ENCODE data around the gene CABP2. TPM values are rescaled to one million over a fixed set of nuclear protein-coding genes. Genes with fewer than 3 reads are reported as not detected.
"Not testable (repeated sequence)": the region's sequence is repeated elsewhere in the genome, so short reads cannot be mapped to it uniquely, and the experiment has no call there.

Gene CABP2
- total RNA-seq, 1 donor from 2014 or later, result not detected

- Mint-ChIP-seq H3K4me3 (no peak overlapping the region), H3K27me3 (ENCODE audit: insufficient read depth) (peaks cover 14% of the 10 kb centered on the region), H3K27ac (no peak overlapping the region), H3K9me3 (peaks cover 5% of the 10 kb centered on the region), H3K36me3 (ENCODE audit: low read depth) (no peaks in the 10 kb centered on the region), H3K4me1 (ENCODE audit: low read depth) (no peaks in the 10 kb centered on the region)
- intact Hi-C loops (cut with micrococcal nuclease), result no loop called here
- DNase-seq (ENCODE audit: low spot score), result no peak
Measured at GRCh38 chr11:67548555-67549110, 25.4 kb upstream of the CABP2 start.

GRCh38 chr11:67548112-67548511 is 24.9 kb upstream of the CABP2 start:
- peaks cover 14% of the 10 kb centered on the region for H3K27me3 Mint-ChIP-seq (ENCODE audit: insufficient read depth)
- H3K27ac Mint-ChIP-seq; H3K4me1 Mint-ChIP-seq (ENCODE audit: low read depth); intact Hi-C loops (cut with micrococcal nuclease); DNase-seq (ENCODE audit: low spot score); H3K36me3 Mint-ChIP-seq (ENCODE audit: low read depth); H3K4me3 Mint-ChIP-seq; H3K9me3 Mint-ChIP-seq: not testable (repeated sequence)

DNA sequence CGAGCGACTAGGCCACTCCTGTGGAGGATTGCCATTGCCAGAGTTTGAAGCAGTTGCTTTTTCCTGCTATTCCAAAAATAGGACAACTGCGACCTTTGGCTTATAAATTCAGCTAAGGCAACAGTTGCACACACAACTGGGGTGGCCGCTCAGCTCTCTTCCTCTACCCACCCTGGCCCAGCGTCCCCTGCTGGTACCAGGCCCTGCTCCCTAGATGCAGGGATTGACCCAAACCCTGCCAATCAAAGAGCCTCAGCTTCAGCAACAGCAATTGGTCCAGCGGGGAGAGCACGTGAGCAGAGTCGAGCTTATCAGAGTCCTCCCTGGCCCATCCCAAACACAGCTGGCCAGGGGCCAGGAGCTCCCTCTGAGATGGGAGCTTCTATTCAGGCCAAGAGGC is 22.0 kb upstream of the CABP2 start:
- Mint-ChIP-seq H3K4me3 (no peak overlapping the region), H3K4me1 (ENCODE audit: low read depth) (no peaks in the 10 kb centered on the region), H3K9me3 (no peaks in the 10 kb centered on the region), H3K27me3 (ENCODE audit: insufficient read depth) (peaks cover 7% of the 10 kb centered on the region), H3K27ac (no peak overlapping the region), H3K36me3 (ENCODE audit: low read depth) (no peaks in the 10 kb centered on the region)
- no peak for DNase-seq (ENCODE audit: low spot score)
- intact Hi-C loops (cut with micrococcal nuclease), result no loop called here

GRCh38 chr11:67544616-67545242 is 21.5 kb upstream of the CABP2 start:
- intact Hi-C loops (cut with micrococcal nuclease), result no loop called here
- DNase-seq (ENCODE audit: low spot score), result no peak
- Mint-ChIP-seq H3K27me3 (ENCODE audit: insufficient read depth) (peaks cover 3% of the 10 kb centered on the region), H3K36me3 (ENCODE audit: low read depth) (no peaks in the 10 kb centered on the region), H3K9me3 (no peaks in the 10 kb centered on the region), H3K27ac (no peak overlapping the region), H3K4me1 (ENCODE audit: low read depth) (no peaks in the 10 kb centered on the region), H3K4me3 (no peak overlapping the region)

DNA sequence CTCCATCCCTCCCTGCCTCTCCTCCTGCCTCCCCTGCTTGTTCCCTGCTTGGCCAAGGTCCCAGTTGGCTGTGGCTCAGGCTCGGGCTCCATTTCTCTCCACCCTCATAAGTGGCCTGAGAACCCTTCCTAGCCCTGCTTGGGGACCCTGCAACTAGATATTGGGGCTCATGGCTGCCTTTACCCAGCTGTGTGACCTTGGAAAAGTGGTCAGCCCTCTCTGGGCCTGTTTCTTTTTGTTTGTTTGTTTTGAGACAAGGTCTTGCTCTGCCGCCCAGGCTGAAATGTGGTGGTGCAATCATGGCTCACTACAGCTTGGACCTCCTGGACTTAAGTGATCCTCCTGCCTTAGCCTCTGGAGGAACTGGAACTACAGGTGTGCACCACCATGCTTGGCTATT is 20.3 kb upstream of the CABP2 start:
- no peak overlapping the region for H3K27ac Mint-ChIP-seq
- H3K27me3 Mint-ChIP-seq (ENCODE audit: insufficient read depth), result peaks cover 3% of the 10 kb centered on the region
- intact Hi-C loops (cut with micrococcal nuclease), result no loop called here
- H3K9me3 Mint-ChIP-seq, result no peaks in the 10 kb centered on the region
- no peaks in the 10 kb centered on the region for H3K4me1 Mint-ChIP-seq (ENCODE audit: low read depth)
- H3K36me3 Mint-ChIP-seq (ENCODE audit: low read depth), result no peaks in the 10 kb centered on the region
- DNase-seq (ENCODE audit: low spot score), result no peak
- H3K4me3 Mint-ChIP-seq, result no peak overlapping the region

GRCh38 chr11:67542971-67543370 is 19.7 kb upstream of the CABP2 start:
- intact Hi-C loops (cut with micrococcal nuclease), result no loop called here
- DNase-seq (ENCODE audit: low spot score), result no peak
- Mint-ChIP-seq H3K27me3 (ENCODE audit: insufficient read depth) (peaks cover 3% of the 10 kb centered on the region), H3K27ac (no peak overlapping the region), H3K36me3 (ENCODE audit: low read depth) (no peaks in the 10 kb centered on the region), H3K4me1 (ENCODE audit: low read depth) (no peaks in the 10 kb centered on the region), H3K9me3 (no peaks in the 10 kb centered on the region), H3K4me3 (no peak overlapping the region)

DNA sequence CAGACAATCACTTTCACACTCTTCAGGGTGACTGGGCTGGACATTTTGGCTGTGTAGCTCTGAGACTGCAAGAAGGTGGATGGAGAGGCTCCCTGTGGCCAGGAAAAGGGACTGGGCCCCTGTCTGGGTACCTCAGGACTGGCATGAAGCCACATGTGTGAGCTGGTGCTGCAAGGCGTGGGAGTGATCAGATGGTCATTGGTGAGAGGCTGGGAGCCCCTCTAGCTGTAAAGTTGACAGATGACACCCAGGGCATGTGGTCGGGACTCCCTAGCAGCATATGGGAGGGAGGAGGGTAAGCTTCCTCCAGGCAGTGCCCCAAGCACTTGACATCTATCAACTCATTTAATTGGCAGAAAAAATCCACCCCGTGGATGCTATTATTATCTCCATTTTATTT is 18.9 kb upstream of the CABP2 start:
- H3K4me3 Mint-ChIP-seq, result no peak overlapping the region
- no peak overlapping the region for H3K27ac Mint-ChIP-seq
- intact Hi-C loops (cut with micrococcal nuclease), result no loop called here
- H3K9me3 Mint-ChIP-seq, result no peaks in the 10 kb centered on the region
- H3K36me3 Mint-ChIP-seq (ENCODE audit: low read depth), result no peaks in the 10 kb centered on the region
- no peaks in the 10 kb centered on the region for H3K4me1 Mint-ChIP-seq (ENCODE audit: low read depth)
- DNase-seq (ENCODE audit: low spot score), result no peak
- H3K27me3 Mint-ChIP-seq (ENCODE audit: insufficient read depth), result peaks cover 3% of the 10 kb centered on the region

DNA sequence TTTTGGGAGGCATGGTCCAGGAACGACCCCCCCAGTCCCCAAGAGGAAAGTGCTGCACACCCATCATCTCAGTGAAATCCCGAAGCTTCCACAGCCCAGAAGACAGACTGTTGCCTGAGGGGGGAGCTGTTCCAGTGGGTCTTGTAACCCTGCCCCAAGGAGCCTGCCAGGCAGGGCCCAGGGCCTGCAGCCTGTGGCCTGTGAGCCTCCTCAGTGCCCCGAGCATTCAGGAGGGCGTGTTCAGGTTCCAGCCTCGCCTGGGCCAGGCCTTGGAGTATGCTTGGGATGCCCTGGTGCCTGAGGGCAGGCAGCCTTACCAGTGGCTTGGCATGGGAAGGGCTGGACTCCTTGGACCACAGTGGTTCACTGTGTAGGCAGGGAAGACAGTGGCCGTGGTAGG is 18.0 kb upstream of the CABP2 start:
- Mint-ChIP-seq H3K36me3 (ENCODE audit: low read depth) (no peaks in the 10 kb centered on the region), H3K27ac (no peak overlapping the region), H3K4me3 (no peak overlapping the region), H3K4me1 (ENCODE audit: low read depth) (no peaks in the 10 kb centered on the region), H3K27me3 (ENCODE audit: insufficient read depth) (no peaks in the 10 kb centered on the region), H3K9me3 (no peaks in the 10 kb centered on the region)
- DNase-seq (ENCODE audit: low spot score), result no peak
- intact Hi-C loops (cut with micrococcal nuclease), result no loop called here

- Mint-ChIP-seq H3K4me3 (no peak overlapping the region), H3K9me3 (peaks cover 1% of the 10 kb centered on the region), H3K27me3 (ENCODE audit: insufficient read depth) (no peaks in the 10 kb centered on the region), H3K27ac (no peak overlapping the region), H3K4me1 (ENCODE audit: low read depth) (no peaks in the 10 kb centered on the region), H3K36me3 (ENCODE audit: low read depth) (no peaks in the 10 kb centered on the region)
- DNase-seq (ENCODE audit: low spot score), result no peak
- intact Hi-C loops (cut with micrococcal nuclease), result no loop called here
Measured at GRCh38 chr11:67539550-67539949, 16.3 kb upstream of the CABP2 start.

DNA sequence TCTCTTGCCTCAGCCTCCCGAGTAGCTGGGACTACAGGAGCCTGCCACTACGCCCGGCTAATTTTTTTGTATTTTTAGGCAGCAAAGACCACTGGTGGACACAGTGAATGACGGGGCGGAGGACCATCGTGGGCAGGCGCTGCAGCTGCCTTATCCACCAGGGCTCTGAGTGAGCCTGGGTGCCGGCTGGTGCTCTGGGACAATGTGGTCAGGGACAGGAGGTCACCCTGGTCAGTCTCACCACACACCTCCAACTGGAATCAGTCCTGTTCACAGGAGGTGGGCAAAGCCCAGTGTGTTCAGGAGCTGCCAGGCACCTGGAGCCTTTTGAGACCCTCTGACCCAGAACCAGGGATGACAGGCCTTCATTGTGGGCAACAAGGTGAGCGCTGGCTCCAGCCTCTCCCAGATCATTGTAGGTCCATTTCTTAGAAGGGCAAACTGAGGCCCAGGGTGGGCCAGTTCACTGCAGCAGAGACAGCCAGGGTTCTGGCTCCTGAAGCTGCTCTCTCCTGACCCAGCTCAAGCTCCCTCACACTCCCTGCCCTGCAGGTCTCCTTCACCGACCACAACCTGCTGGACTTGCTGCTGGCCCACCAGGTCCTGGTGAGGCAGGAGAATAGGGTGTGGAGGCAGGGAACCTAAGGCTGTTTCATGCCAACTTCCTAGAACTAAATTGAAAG is 15.7 kb upstream of the CABP2 start:
- intact Hi-C loops (cut with micrococcal nuclease), result no loop called here
- Mint-ChIP-seq H3K4me3 (no peak overlapping the region), H3K9me3 (peaks cover 7% of the 10 kb centered on the region), H3K4me1 (ENCODE audit: low read depth) (no peaks in the 10 kb centered on the region), H3K27me3 (ENCODE audit: insufficient read depth) (no peaks in the 10 kb centered on the region), H3K27ac (no peak overlapping the region), H3K36me3 (ENCODE audit: low read depth) (no peaks in the 10 kb centered on the region)
- DNase-seq (ENCODE audit: low spot score), result no peak

DNA sequence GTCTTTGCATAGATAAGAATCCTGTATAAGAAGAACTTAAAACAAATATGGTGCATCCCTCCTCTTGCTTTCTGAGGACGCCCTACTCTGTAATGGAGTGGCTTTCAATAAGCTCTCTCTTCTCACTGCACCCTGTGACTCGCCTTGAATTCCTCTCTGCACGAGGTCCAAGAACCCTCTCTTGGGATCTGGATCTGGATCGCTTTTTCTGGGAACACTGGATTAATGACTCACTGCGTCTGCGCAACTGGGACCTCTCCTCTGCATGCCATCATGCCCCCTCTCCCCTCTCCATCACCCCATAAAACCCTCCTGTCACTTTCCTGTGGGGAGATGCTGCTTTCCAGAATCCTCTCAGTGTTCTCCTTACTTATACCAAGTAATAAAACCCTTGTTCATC is 15.1 kb upstream of the CABP2 start:
- DNase-seq (ENCODE audit: low spot score), result no peak
- H3K9me3 Mint-ChIP-seq, result peaks cover 12% of the 10 kb centered on the region
- H3K4me1 Mint-ChIP-seq (ENCODE audit: low read depth), result no peaks in the 10 kb centered on the region
- no peak overlapping the region for H3K4me3 Mint-ChIP-seq
- no peak overlapping the region for H3K27ac Mint-ChIP-seq
- no peaks in the 10 kb centered on the region for H3K36me3 Mint-ChIP-seq (ENCODE audit: low read depth)
- H3K27me3 Mint-ChIP-seq (ENCODE audit: insufficient read depth), result peaks cover 2% of the 10 kb centered on the region
- intact Hi-C loops (cut with micrococcal nuclease), result no loop called here

- H3K36me3 Mint-ChIP-seq (ENCODE audit: low read depth), result no peaks in the 10 kb centered on the region
- H3K4me3 Mint-ChIP-seq, result no peak overlapping the region
- intact Hi-C loops (cut with micrococcal nuclease), result no loop called here
- H3K27ac Mint-ChIP-seq, result no peak overlapping the region
- peaks cover 23% of the 10 kb centered on the region for H3K9me3 Mint-ChIP-seq
- no peak for DNase-seq (ENCODE audit: low spot score)
- H3K27me3 Mint-ChIP-seq (ENCODE audit: insufficient read depth), result peaks cover 3% of the 10 kb centered on the region
- no peaks in the 10 kb centered on the region for H3K4me1 Mint-ChIP-seq (ENCODE audit: low read depth)
Measured at GRCh38 chr11:67535561-67535960, 12.3 kb upstream of the CABP2 start.

DNA sequence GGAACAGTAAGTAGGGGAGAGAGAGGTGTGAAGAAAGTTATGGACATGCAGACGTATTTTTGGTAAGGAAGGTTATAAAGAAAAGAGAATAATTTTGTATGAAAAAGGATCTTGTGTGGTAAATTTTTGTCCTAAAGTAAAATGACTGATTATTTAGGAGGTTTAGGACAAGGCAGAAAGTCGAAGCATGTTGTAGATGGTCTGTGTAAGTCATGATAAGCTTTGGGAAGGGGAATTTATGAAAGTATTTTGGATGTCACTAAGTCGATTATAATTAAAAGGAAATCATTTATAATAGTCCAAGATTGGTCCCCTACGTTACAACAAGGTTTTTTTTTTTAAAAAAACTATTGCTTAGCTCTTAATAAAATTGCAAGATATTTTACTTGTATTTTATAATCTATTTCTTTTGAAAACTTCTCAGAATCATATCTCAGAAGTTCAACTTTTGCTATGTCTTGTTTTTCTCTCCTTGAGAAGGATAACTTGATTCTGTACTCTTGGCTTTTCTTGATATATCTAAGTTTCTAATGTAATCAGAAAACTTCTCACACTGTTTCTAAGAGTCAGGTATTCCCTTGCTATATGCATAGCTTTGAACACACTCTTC is 10.9 kb upstream of the CABP2 start:
- no peak for DNase-seq (ENCODE audit: low spot score)
- Mint-ChIP-seq H3K4me1 (ENCODE audit: low read depth) (no peaks in the 10 kb centered on the region), H3K9me3 (peaks cover 23% of the 10 kb centered on the region), H3K36me3 (ENCODE audit: low read depth) (no peaks in the 10 kb centered on the region), H3K4me3 (no peak overlapping the region), H3K27me3 (ENCODE audit: insufficient read depth) (peaks cover 6% of the 10 kb centered on the region), H3K27ac (no peak overlapping the region)
- intact Hi-C loops (cut with micrococcal nuclease), result no loop called here
